Tibial nerve (tissue), 4 donors: Measurements from ENCODE around the gene CASQ2.

Source experiments
- CTCF ChIP-seq, 5 experiments: fragments of 200-600 bp in 3 of 5; fragments of 450-650 bp in 2 of 5; sonication (generic) in 3 of 5; IDR thresholded peaks; one replicate each; pipeline ENCODE4 v1.5.1; 2016 to 2019; ENCODE audit warnings: antibody characterized with exemption in 5 of 5, mild to moderate bottlenecking in 3 of 5, moderate library complexity in 2 of 5
- EP300 ChIP-seq, 2 donors: sonication (generic); formaldehyde crosslinking; IDR thresholded peaks; one replicate each; pipeline ENCODE4 v1.6.1; 2017; ENCODE audit warnings: antibody characterized with exemption in 2 of 2, mild to moderate bottlenecking in 1 of 2
- POLR2A ChIP-seq, 2 donors: fragments of 450-650 bp; IDR thresholded peaks; one replicate each; pipeline ENCODE4 v1.6.1; 2017; ENCODE audit warnings: antibody characterized with exemption in 2 of 2, mild to moderate bottlenecking in 2 of 2, moderate library complexity in 2 of 2

GRCh38 chr1:115679141-115679611 lies 89.3 kb downstream of the CASQ2 start:
- TF ChIP-seq CTCF (IDR thresholded peaks at IDR 0.05) (no peak), EP300 (IDR thresholded peaks at IDR 0.05) (no peak), POLR2A (IDR thresholded peaks at IDR 0.05) (no peak)
